Activated CD8-positive, alpha-beta memory T cell treated with anti-CD3 and anti-CD28 coated beads, Interleukin-2, amount 50 U/mL, for 1 hour (primary cell): ENCODE results near the gene TPPP.

Experiments
- DNase-seq: peaks from one replicate; pipeline ENCODE4 v3.0.0-alpha.2; 2020; ENCODE audit errors: extremely low read depth

TPPP gene

GRCh38 chr5:677131-678101 is 15.7 kb downstream of the TPPP start:
- DNase-seq = no peak

GRCh38 chr5:676699-677076 is 16.5 kb downstream of the TPPP start:
- no peak for DNase-seq

DNA sequence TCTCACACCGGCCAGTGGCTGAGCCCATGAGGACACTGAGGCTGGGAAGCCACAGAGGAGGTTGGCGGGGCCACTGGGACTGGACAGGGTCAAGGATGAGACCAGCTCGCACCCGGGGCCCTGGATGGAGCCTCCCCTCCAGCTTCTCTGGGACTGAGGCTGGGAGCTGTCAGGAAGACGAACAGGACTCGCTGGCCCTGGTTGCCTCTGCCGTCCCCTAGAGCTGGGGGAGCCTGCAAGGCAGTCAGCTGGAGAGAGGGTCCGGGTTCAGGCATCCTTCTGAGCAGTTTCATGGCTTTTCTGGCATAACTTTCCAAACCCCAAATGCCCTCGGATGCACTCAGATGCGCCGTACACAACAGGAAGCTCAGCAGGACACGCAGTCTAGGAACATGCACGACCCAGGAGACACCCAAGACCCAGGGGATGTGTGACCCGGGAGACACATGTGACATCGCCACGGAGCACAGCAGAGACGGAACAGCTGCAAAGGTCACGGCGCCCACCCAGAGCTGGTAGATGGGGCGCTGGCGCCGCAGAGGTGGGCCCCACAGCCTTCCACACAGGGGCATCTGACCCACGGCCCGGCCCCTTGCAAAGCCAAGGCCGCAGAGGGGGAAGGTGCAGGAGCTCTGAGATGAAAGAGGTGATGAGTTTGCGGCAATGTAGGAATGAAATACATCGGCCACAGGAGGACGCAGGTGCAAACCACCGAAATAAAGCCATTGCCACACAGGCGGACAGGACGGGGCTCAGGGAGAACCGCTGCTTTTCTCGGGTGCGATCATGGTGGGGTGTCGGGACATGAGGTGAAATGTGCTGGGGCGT is 17.1 kb downstream of the TPPP start:
- no peak for DNase-seq

DNA sequence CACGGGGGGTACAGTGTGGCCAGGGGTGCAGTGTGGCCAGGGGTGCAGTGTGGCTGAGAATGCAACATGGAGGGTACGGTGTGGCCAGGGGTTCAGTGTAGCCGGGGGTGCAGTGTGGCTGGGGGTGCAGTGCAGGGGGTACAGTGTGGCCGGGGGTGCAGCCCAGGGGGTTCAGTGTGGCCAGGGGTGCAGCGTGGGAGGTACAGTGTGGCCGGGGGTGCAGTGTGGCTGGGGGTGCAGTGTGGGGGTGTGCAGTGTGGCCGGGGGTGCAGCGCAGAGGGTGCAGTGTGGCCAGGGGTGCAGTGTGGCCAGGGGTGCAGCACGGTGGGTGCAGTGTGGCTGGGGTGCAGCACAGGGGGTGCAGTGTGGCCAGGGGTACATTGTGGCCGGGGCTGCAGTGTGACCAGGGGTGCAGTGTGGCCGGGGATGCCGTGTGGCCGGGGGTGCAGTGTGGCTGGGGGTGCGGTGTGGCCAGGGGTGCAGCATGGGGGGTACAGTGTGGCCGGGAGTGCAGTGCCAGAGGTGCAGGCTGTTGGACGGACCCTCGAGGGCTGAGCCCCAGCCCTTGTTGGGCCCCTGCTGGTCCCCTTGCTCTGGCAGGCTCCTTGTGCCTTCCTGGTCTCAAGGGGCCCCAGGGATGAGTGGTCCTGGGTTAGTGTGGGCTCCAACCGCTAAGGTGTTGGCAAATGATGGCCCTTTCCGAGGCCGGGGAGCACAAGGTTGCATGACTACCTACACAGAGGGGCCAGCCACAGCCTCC is 17.9 kb downstream of the TPPP start:
- DNase-seq = no peak

- no peak for DNase-seq
Observed at GRCh38 chr5:674630-675011, 18.5 kb downstream of the TPPP start.

DNA sequence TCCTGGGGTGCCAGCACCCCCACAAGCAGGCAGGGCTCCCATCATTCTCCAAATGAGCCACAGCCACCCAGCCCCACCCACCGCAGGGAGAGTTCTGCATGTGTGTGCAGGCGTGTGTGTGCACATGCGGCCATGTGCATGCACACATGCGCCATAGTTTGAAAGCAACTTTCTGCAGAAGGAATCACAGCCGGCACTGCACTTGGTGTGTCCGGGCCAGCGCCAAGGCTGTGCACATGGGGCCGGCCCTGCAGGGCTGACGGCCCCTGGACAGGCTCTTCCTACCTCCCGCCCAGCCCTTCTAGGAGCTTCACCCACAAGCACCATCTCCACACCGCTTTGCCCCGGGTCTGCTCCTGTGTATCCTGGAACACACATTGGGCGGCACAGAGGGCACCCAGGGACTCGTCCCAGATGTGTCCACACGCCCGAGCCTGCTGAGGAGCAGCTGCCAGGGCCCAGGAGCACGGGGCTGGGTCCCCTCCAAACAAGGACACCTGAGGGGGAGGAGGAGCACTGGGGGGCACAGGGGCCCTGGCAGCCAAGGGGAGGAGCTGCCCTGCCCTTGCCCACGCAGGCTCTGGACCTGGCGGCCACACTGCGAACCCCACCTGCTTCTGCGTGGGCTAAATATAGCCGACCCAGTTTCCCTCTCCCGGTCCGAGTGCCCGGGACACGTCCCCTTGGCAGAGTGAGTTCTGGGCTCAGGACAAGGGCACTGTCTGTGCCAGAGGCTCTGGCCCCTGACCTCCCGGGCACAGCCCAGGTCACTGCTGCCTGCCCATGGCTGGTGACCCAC is 19.1 kb downstream of the TPPP start:
- DNase-seq = no peak

DNA sequence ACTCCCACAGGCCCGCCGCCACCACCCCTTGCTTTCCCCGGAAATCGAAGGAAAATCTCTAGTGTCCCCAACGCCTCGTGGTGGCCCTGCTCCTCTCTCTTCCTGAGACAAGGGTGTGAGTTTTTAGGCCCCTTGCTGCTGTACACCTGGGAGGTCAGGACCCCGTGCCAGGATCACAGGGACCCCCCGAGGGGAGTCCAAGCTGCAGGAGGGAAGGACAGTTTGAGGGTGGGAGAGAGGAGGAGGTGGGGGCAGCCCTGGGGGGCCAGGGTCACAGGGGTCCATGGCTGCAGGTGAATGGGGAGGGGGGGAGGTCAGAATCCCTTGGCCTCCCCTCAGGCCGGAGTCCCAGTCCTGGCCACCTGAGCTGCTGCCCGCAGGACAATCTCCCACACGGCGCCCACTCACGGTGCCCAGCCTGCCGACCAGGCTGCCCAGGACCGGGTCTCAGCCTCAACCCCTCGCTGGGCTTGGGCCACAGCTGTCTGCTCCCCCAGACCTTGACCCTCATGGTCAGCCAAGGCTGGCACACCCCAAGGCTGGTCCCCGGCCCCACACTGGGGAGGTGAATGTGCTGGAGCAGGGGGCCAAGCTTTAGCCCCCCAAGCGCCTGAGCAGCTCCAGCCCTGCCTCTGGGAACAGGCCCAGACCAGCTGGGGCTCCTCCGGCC is 19.9 kb downstream of the TPPP start:
- no peak for DNase-seq

DNA sequence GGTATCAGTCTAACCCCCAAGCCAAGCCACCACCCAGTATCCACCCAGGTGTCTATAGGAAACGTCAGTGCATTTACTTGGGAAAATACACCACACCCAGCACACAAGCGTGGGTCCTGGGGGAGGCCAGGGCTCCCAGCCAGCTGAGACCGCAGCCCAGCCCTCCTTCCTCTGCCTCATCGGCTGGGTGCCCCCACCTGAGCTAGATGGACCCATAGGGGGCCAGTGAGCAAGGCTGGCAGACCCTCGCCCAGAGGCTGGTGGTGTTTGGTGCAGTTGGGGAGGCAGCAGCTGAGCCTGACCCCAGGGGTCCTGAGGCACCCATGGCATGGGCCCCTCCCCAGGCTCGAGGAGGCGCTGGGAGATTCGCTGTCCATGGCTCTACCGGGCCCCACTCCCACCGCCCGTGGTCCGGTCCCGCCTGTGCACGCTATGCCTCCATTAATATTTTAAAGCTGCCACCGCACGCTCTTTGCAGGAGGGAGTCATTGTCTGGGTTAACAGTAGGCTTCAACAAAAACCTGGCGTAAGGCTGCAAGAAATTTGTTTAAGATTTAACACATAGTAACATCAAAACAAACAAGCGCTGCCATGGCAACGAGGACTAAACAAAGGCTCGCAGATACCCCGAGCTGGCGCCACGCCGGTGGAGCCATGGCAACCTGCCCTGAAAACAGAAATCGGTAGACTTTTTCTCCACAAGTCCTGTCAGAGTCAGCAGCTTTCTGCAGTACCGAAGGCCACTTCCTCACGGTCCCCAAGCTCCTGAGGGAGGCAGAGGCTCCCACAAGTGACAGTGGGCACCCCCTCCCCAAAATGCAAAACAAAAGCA is 20.6 kb downstream of the TPPP start:
- peak; percentile 80 for DNase-seq

DNA sequence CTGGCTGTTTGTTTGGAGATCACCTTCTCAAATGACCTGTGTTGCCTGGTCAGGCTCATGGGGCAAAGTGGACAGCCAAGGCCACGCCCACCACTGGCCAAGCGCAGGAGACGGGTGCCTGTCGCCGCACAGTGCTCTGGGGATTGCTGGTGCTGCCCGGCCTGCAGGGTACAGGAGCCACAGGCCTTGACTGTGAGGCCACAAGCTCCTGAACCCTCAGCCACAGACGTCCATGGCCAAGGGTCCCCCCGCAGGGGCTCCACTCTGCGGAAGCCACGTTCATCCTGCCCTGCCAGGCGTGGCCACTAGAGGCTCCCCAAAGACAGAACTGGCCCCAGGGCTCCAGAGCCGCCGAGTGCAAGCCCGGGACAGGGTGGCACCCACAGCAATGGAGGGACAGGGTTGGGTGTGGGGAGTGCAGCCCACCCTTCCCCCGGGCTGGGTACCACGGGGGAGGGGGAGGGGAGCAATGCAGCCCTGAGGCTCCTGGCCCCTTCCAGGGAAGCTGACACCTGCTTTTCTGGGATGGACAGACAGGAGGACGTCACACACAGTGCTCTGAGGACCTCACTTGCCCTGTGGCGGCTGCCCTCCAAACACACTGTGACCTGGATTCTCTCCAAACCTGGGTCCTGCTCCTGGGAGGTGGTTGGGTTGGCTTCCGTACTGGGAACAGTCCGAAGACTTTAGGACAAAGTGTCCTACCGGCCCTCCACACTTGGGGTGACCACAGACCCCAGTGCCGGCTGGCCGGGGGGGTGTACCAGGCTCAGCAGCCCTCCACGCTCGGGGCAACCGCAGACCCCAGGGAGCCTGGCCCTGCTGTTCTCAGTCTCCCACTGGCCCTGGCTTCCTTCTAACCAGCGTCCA is 21.5 kb downstream of the TPPP start:
- peak; percentile 31 for DNase-seq

GRCh38 chr5:670396-671270 is 22.5 kb downstream of the TPPP start:
- DNase-seq = no peak

DNA sequence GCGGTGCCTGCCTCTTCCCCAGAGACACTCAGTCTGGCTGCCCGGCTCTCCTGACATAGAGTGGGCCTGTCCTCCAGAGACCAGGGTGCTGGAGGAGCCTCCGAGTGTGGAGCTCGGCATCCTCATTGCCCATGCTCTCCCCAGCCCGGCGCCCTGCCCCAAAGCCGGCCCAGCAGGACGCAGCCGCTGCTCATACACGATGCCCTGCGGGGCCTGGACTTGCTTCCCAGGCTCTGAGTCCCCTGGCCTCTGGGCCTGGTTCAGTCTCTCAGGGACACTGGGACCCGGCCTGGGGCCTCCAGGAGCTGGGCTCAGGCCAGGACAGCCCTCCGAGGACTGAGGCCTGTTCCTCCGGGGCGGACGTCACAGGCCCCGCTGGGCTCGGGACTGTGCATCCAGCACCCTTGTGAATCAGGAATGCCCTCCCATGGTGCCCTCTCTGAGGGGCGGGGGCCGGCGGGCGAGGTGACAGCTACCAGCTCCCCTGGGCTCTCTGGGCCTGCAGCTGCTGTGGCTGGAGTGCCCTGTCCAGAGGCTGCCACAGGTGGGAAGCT is 23.2 kb downstream of the TPPP start:
- DNase-seq = no peak

GRCh38 chr5:669111-669841 is 23.9 kb downstream of the TPPP start:
- no peak for DNase-seq

GRCh38 chr5:668283-668995 is 24.7 kb downstream of the TPPP start:
- DNase-seq = no peak

DNA sequence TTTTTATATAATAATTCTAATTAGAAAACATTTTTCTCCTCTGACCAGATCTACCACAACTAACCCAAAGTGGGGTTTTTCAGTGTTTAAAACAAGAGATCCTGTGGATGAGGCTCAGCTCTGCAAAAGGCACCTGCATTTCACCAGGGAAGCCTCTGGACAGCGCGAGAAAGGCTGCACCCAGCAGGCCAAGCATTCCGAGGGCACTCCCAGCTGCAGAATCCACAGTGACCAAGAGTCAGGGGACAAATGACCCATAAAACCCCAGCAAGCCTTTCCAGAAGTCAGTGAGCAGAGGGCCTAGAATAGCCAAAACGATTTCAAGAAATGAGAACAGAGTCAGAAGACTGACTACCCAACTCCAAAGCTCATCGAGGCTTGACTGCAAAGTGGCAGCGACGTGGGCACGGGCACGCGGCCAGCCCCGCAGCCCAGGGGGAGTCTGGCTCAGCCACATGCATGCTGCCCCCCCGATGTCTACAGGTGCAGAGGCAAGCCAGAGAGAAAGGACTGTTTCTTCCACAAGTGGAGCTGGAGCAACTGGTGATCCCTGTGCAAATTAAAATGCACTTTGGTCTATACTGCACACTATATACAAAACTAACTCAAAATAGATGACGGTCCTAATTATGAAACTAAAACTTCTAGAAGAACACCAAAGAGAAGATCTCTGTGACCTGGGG is 26.2 kb downstream of the TPPP start:
- no peak for DNase-seq

DNA sequence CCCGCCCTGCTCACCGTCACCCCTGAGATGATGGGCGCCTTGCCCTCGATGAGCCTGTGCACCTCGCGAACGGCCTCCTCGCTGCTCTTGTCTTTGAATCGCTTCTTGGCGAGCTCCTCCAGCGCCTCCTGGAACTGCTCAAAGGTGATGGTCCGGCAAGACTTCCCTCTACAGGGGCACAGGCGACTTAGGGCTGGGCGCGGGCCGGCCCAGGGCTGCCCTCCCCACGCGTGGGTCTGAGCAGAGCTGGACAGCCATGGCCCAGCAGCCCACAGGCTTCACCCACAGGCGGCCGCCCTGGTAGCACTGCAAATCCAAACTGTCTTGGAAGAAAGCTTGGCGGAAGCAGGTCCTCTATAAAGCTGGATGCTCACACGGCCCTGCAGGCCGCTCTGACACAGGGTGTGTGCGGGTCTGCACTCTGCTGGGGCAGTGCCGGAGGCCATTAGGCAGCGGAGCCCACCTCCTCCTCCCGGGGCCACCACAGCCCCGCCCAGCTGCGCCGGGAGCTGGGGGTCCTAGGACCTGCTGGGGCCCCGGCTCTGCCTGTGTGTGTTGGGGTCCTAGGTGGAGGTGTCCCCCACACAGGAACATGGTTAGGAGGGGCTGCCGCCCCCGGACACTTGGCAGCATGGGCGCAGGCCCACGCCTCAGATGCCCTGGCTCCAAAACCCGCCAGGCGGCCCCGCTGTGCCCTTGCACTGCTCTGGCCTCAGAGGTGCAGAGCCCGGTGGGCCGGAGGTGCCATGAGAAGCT is 27.0 kb downstream of the TPPP start:
- no peak for DNase-seq
